GM21619 (cell line): ENCODE results near the gene PRKRIP1.
"Not testable (repeated sequence)": the region's sequence is repeated elsewhere in the genome, so short reads cannot be mapped to it uniquely, and the experiment has no call there.

ENCODE experiments used
- ATAC-seq: cut with Tn5 transposase; IDR thresholded peaks from one replicate; pipeline ENCODE4 v1.9.1; 2021; ENCODE audit not compliant: unreplicated experiment

PRKRIP1 gene, protein sequence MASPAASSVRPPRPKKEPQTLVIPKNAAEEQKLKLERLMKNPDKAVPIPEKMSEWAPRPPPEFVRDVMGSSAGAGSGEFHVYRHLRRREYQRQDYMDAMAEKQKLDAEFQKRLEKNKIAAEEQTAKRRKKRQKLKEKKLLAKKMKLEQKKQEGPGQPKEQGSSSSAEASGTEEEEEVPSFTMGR

DNA sequence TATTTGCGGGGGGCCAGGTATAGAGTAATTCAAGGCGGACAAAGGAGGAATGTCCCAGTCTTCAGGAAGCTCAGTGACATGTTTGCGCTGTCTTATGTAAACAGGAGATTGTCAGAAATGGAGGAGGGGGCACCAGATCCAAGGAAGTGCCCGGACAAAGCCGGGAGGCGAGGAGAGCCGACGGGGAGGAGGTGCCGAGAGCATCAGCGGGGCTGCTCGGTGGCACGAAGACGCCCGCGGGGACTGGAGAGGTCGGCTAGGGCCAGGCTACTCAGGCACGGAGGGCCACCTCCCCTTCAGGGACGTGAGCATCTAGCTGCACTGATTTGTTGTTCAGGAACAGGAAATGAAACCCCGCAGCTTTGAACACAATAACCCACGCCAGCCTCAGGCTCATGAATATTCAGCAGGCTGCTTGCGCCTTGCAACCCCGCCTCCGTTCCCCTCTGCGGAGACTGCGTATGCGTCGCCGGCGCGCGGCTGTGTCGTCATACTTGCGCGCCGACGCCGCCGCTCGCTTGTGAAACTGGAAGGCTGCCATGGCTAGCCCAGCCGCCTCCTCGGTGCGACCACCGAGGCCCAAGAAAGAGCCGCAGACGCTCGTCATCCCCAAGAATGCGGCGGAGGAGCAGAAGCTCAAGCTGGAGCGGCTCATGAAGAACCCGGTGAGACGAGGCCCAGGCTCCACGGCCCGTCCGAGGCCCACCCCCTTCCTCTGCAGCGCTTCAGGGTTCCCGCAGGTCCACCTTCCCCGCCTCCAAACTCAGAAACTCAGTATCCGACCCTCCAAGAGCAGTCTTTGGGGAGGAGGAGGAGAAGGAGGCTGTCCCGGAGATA, at the start of gene PRKRIP1:
Gene PRKRIP1 (plus strand): TSS at position 491 of the 837 bp plus-strand sequence. CDS start 49 bp downstream, at position 540.
- peak; percentile 98 for ATAC-seq

DNA sequence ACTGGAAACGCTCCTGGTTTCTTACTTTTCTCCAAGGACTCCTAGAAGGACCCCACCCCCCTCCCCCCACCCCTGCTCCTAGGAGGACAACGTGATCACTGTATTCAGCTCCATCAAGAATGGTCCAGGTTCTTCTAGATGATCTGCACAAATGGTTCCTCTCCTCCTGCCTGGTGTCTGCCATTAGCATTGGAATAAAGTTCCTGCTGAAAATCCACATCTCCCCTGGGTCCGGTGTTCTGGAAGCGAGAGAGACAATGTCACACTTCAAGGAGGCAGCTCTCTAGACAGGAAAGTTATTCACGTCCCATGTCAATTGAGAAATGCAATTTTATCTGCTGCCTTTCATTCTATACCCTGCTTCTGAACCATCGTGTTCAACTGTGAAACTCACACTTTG, 49.2 kb upstream of the PRKRIP1 start:
- not testable (repeated sequence) for ATAC-seq

- not testable (repeated sequence) for ATAC-seq
These were observed 39.8 kb upstream of the PRKRIP1 start, which contains the start of gene SPDYE6 for GRCh38 chr7:102356344-102356743. Gene SPDYE6 (minus strand): TSS chr7:102356444. CDS start chr7:102356023, 421 bp downstream.

DNA sequence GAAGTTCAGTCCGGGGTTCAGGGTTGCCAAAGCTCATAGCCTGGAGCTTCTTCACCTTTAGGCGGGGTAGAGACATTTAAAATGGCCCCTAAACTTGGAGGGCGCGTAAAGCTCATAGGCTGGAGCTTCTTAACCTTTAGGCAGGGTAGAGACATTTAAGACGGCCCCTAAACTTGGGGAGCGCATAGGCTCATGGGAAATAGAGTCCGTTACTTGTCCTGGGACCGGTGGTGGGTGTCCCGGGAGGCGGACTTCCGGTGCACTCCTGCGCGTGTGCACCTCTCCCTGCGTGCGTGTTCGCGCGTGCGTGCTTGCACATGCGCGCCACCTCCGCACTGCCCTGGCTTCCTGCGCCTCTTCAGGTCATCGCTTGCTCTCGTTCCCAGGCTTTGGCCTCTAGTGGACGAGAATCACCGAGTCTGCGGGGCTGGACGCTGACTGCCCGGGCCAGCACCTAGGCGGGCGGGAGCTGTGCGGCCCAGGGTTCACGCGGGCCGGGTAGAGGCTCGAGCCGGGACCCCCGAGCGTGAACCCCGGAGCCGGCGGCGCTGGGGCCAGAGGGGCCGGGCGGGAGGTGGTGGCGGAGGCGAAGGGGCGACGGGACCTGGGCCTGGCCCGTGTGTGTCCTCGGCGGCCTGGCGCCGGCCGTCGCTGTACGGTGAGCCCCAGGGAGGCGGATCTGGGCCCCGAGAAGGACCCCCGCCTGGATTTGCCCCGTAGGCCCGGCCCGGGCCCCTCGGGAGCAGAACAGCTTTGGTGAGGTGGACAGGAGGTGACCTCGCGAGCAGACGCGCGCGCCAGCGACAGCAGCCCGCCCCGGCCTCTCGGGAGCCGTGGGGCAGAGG, 32.4 kb upstream of the PRKRIP1 start:
- peak; percentile 99 for ATAC-seq

- ATAC-seq: not testable (repeated sequence)
These were observed 31.7 kb upstream of the PRKRIP1 start for GRCh38 chr7:102364394-102364886.

GRCh38 chr7:102365390-102365789, 30.8 kb upstream of the PRKRIP1 start:
- ATAC-seq: not testable (repeated sequence)

GRCh38 chr7:102370038-102370437, 26.1 kb upstream of the PRKRIP1 start:
- not testable (repeated sequence) for ATAC-seq

GRCh38 chr7:102372796-102373195, 23.4 kb upstream of the PRKRIP1 start:
- ATAC-seq: not testable (repeated sequence)

GRCh38 chr7:102376964-102377466, 19.1 kb upstream of the PRKRIP1 start:
- ATAC-seq: no peak

DNA sequence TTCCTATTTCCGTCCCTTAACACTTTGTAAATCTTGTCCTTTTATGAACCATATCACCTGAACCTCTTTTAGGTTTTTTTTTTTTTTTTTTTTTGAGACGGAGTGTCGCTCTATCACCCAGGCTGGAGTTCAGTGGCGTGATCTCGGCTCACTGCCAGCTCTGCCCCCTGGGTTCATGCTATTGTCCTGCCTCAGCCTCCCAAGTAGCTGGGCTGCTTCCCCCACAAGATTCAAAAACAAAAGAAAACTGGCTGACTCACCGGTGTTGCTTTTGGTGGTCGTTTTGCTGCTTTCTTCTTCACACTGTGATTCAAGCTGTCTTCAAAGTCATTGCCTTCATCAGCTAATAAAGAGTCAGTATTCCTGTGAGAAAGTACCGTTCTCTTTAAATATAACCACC, 15.3 kb upstream of the PRKRIP1 start:
- not testable (repeated sequence) for ATAC-seq

GRCh38 chr7:102381696-102382425, 14.3 kb upstream of the PRKRIP1 start:
- not testable (repeated sequence) for ATAC-seq

DNA sequence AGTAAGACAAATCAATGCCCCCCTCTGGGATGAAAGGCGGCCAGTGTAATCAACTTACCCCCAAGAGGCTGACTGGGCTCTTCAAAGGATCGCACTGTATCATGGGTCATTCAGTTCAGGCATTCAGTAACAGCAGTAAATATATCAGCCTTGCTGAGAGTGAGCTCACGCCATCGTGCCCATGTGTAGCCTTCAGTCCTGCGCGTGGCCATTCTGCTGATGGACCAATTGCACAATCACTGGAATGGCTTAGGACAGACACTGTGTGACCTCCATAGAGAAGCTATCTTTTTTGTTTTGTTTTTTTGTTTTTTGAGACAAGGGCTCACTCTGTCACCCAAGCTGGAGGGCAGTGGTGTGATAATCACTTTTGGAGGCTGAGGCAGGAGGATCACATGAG, 9.1 kb upstream of the PRKRIP1 start:
- ATAC-seq: no peak

DNA sequence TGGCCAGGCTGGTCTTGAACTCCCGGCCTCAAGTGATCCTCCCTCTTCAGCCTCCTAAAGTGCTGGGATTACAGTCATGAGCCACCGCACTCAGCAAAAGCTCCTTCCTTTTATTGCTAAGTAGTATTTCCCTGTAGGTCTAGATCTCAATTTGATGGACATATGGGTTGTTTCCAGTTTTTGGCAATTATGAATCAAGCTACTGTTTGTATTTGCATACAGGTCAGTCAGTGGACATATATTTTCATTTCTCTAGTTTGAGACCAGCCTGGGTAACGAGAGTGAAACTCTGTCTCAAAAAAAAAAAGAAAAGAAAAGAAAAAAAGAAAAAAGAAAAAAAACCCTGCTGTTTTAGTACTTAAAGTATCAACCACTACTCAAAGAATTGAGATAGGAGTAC, 6.4 kb upstream of the PRKRIP1 start:
- ATAC-seq: peak; percentile 55

DNA sequence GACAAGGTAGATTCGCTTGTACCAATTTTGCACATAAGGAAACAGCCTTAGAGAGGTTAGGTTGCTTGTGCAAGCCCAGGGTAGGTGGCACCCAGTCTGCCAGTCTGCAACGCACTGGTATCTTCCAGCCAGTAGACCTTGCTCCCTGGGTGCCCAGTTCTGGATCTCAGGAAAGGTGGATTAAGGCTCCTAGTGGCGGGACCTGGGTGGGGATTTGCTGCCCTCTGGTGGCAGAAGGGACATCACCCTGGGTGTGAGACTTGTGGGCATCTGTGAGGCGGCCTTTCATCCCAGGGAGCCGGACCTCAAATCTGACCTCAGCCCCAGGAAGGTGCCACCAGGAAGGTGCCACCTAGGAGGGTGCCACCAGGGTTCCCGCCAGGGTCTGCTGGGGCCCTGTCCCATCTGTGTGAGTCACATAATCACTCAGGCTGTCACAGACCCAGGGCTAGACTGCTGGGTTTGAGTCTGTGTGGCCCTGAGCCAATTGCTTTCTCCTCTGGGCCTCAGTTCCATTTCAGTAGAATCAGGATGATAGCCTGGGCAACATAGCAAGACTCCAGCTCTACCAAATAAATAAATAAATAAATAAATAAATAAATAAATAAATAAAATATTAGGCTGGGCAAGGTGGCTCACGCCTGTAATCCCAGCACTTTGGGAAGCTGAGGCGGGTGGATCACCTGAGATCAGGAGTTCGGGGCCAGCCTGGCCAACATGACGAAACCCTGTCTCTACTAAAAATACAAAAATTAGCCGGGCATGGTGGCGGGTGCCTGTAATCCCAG, 5.3 kb upstream of the PRKRIP1 start:
- ATAC-seq: peak; percentile 49

- no peak for ATAC-seq
These were observed 3.8 kb upstream of the PRKRIP1 start for GRCh38 chr7:102392330-102392729.

DNA sequence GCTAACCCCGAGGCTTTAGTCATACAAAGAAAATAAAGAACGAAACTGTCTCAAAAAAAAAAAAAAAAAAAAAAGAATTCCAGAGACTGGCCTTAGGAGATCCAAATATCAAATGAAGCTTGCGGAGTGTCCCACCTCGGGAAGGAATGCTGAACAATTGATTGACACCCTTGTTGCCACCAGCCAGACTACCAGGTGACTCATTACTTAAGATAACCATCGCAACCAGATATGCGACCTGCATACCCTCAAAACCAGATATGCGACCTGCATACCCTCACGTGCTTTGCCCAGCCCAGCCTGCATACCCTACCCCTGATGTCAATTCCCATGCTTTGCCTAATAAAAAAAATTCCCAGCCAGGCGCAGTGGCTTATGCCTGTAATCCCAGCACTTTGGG, 2.7 kb upstream of the PRKRIP1 start:
- no peak for ATAC-seq

GRCh38 chr7:102395592-102395872, 631 bp upstream of the PRKRIP1 start:
- ATAC-seq: no peak

DNA sequence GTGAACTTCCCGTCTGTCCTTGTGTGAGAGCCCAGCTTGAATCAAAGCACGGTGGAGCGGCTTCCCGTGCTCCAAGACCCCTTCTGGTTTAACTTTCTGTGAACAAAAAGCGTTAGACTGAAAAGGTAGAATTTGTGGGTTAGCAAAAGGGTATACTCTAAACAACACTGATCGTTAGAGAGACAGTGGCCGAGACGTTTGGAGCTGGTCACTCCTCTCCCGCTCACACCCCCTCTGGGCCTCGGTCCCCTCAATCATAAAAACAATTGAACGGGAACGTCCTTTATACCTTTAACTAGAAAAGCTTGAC, 502 bp downstream of the PRKRIP1 start:
- ATAC-seq: no peak

GRCh38 chr7:102398543-102398942, 2.4 kb downstream of the PRKRIP1 start:
- no peak for ATAC-seq

GRCh38 chr7:102400360-102400759, 4.2 kb downstream of the PRKRIP1 start:
- ATAC-seq: no peak
